ENCODE measurements around the gene ZRANB3.

GRCh38 chr2:135546436-135546835 lies 15.4 kb upstream of the ZRANB3 start:
- TF ChIP-seq CTCF (conservative IDR thresholded peaks at IDR 0.05) = no peak
- no peak for TF ChIP-seq ZFX (IDR thresholded peaks at IDR 0.05)
